ENCODE results near the gene CAMKK2.
"Not testable (repeated sequence)": the region's sequence is repeated elsewhere in the genome, so short reads cannot be mapped to it uniquely, and the experiment has no call there.

CAMKK2 gene

DNA sequence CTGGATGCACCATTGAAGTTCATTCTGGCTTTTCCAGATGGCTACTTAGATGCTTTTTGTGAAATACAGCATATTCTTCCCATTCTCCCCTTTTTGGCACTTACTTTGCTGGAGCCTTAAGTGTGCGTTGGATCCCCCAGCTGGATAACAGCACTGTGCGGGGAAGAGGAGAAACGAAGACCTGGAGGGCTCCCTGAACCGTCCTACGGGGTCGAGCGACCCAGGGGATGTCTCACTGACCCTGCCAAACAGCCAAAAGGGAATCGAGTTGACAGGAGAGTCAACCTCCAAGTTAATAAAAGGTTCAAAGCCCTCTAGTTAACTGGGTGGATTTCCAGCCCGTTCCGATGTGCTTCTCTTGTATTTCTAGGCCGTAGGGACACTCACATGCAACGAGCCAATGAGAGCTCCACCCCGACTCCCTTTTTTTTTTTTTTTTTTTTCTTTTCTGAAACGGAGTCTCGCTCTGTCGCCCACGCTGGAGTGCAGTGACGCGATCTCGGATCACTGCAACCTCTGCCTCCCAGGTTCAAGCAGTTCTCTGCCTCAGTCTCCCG lies 1.0 kb upstream of the CAMKK2 start:
- no peak for DNase-seq

DNA sequence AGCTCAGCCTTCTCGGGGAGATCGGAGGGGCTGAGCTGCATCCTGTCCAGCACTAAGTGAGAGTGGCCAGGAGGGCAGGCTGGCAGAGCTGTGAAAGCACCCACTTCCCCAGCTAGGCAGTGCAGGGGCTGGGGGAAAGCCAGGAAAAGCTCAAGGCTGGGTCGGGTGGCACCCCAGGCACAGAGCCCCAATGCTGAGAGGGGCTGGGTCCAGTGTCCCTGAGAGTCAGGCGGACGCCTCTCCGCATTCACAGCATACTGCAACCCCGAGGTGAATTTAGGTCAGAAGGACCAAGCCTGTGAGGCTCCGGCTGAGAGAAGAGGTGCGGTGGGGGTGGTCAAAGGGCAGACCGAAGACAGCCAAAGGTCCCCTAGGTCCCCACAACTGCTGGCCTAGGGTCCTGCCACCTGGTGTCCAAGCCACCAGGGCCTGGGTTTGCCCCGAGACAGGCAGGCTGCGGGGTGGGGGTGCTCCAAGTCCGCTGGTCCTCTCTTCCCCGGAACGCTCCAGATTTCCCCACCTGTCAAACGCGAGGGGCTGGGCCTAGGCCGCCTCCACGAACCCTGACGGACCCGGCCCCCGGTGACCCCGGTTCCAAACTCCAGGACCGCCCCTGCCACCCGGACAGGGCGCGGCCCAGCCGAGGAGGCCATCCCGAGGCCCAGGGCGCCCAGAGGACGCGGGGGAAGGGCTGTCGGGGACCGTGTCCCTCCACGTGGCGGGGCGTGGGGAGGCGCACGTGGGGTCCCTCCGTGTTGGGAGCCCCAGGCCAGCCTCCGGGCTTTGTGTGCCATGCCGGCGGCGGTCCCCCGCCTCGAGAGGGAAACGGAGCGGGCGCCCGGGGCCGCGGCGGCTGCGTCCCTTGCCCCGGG lies 527 bp downstream of the CAMKK2 start:
- no peak for DNase-seq

DNA sequence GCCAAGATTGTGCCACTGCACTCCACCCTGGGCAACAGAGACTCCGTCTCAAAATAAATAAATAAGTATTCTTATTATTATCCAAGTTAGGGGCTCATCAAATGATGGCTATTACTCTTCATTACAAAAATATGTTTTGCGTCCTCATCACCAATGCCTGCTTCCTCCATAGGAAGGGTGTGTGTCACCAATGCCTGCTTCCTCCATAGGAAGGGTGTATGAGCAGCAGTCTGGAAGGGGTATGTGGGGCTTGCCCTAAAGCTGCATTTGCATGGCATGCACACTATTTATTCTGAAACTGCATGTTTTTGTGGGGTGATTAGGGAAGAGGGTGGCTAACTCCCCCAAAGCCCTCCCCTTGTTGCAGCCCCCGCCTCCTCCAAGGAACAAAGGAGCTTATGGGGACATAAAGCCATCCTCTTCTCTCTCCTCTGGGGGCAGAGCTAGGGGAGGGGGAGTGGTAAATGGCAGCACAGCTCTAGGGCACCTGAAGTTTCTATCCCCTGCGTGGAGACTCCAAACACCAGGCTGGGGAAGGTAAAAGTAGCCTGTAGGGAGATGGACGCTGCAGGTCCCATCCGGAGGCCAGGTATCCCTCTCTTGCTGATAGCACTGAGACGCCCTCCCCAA lies 1.3 kb downstream of the CAMKK2 start:
- DNase-seq, result no peak

DNA sequence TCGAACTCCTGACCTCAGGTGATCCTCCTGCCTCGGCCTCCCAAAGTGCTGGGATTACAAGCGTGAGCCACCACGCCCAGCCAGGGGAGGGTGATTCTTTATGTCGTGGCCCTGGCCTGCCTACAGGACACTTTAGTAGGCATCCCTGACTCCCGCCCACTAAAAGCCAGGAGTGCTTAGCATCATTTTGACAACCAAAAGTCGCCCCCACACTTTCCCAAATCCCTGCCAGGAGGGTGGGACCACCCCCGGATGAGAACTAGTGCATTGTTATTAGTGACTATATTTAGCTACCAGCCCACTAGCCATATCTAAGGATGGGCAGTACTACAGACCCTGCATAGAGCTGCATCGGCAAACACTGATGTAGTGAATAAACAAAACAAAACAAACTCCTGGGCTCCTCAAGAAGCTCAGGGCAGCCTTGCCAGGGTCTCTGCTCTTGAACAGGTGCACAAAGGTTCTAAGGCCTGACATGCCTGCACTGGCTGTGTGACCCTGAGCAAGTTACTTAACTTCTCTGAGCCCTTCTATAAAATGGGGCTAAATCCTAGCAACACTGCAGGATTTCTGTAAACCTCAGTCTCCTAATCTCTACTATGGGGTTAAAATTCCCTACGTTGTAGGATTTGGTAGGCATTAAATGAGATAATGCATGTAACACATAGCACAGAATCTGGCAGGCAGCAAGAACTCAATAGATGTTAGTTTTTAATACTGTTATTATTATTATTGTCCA lies 2.2 kb downstream of the CAMKK2 start:
- DNase-seq, result no peak

DNA sequence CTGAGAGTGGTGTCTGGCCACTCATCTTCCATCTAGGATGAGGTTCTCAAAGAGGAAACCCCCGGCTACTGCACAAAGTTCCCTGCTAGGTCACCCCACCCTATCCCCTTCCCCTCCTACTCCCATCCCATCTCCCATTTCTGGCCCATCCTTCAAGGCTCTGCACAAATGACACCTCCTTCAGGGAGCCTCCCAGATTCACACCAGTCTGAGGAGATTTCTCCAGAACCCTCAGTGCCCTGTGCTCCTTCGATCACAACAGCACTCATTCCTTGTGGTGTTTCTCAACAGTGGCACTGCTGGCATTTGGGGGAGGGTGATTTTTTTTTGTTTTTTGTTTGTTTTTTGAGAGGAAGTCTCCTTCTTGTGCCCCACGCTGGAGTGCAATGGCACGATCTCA lies 2.9 kb downstream of the CAMKK2 start:
- DNase-seq, result no peak

DNA sequence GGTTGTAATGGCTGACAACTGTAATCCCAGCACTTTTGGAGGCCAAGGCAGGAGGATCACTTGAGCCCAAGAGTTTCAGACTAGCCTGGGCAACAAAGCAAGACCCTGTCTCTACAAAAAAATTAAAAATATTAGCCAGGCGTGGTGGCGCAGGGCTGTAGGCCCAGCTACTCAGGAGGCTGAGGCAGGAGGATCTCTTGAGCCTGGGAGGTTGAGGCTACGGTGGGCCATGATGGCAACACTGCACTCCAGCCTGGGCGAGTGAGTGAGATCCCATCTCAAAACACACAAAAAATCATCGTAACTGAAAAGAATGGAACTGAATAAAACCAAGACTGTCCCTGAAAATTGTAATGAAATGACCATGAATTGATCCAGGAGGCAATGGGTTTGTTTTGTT lies 6.1 kb downstream of the CAMKK2 start:
- DNase-seq, result no peak

DNA sequence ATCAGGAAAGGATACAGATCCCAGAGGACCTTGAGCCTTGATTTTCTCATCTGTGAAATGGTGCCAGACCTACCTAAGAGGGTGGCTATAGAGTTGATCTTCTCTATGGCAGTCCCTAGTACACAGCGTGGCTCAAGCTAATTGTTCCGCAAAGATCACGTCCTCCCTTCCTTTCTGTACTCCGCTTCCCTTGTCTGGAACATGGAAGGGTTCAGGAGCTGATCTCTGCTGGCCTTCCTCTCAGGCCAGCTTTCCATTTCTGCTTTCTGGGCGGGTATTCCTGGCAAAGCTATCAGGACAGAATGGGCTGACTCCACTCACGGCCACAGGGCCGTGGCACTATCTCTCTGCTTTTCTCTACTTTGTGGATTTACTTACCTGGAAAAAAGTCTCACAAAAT lies 6.5 kb downstream of the CAMKK2 start:
- no peak for DNase-seq

DNA sequence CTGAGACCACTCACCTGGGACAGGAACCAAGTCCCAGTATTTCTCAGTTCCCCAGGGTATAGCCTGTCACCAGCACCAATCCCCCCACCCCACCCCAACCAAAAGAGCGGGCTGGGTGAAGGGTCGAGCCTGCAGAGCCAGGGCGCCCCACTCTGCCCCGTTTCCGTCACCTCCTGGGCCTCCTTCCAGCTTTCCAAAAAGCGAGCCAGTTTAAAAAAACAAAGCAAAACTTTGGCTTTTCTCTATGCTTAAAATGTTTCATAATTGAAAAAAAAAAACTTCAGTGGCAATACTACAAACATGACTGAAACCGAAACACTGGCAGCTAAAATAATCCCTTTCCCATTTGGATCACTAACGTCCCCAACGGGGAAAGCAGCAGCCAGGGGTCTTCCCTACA lies 7.5 kb downstream of the CAMKK2 start:
- DNase-seq, result no peak

DNA sequence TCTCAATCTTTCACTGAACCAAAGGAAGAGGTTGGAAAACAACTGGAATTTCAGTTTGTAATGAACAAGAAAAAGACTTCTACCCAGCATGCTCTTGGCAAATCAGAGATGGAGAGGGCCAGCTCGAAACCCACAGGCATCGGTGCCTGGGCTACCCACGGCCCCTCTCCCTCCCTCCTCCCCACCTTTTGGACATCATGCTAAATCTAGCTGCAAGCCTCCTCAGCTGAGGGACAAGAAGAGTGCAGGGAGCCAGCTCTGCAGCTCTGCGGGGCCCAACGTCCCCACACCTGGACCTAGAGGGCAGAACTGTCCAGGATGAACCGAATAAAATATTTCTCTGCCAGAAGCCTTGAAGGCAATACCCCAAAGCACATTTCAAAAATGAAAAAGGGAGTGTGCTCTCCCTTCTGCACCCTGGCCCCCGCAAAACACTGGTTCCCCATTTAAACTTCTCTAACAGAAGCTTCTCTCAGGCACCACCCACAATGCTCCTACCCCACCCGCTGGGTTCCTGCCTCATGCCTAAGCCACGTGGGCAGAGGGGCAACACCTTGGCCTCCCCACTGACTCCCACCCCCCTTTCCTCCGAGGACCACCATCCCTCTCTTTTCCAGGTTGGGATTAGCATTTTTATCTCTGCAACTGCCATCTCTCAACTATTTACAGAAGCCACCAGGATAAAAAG lies 8.2 kb downstream of the CAMKK2 start:
- no peak for DNase-seq

DNA sequence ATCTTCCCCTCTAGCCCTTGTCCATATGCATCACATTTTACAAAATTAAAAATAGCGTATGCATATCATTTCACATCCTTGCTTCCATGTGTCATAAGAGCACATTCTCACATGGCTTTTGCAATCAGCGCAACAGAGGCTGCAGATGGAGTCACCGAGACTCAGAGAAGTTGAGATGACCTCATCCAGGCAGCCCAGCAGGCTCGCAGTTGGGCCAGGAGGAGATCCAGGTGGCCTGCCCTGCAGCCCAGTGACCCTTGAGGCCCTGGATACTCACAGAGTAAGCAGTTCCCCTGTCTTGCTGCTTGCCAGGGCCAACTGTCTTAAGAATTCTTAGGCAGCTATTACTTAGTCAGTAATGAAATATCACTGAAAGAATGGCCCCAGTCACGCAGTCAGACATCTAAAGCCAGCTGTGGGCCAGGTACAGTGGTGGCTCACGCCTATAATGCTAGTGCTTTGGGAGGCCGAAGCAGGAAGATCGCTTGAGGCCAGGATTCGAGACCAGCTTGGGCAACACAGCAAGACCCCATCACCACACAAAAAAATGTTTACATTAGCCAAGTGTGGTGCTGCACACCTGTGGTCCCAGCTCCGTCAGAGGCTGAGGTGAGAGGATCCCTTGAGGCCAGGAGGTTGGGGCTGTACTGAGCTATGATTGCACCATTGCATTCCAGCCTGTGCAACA lies 9.1 kb downstream of the CAMKK2 start:
- no peak for DNase-seq

DNA sequence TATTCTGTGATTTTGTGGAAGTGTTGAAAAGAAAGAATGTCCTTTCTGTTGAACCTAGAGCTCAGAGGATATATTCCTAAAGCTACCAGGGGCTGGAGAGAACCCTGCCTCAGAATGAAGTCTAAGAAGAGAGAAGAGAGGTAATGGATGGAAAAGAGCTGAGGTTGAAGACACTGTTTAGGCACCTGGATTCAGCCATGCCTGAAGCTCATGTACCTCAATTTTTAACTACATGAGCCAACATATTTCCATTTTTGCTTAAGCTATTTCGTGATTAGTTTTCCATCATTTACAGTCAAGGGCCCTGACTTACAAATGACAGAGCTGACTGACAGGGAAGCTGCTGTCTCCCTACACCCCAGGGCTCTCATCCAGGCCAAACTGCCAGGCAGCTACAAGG lies 10.7 kb downstream of the CAMKK2 start:
- no peak for DNase-seq

DNA sequence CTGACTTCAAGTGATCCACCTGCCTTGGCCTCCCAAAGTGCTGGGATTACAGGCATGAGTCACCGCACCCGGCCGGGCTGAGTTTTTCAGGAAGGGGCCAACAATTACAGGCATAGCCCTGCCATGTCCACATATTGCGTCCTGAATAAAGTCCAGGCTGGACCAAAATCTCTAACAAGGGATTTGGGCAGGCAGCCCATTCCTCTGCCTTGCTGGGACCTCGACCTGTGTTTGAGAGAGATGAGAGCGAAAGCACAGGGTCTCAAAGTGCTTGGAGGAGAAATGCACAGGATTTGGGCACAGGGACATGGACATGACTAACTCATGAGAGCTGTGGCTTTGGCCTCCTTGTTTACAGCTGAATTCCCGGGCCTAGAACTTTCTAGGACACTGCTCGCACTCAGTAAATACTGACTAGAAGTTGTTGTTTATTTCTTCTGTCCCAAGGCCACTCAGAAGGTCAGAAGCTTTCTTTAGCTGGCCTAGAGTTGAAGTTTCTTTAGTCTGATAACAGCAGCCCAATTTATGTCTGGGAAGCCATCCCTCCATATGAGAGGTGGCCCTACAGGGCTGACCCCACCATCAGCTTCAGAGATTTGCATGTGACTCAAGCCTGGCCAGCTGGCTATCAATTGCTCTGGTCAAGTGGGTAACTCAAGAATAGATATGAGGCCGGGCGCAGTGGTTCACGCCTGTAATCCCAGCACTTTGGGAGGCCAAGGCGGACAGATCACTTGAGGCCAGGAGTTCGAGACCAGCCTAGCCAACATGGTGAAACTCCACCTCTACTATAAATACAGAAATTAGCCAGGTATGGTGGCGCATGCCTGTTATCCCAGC lies 11.7 kb downstream of the CAMKK2 start:
- DNase-seq, result no peak

DNA sequence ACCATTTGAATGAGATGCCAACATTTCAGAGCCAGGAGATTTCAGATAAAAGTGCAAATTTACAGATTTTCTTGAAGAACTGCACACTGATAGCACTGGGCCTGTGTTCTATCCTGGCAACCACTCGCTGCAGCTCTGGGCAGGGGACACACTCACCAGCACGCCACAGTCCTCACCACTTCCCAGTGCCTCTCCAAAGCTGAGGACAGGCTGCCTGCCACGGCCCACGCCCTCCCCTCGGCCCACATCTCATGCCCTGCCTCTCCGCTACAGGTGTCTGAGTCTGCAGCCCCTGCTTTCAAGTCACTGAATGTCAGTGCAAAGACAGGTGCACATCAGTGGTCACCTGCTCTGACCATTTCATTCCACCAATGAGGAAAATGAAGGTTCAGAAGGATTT lies 12.7 kb downstream of the CAMKK2 start:
- DNase-seq, result no peak

DNA sequence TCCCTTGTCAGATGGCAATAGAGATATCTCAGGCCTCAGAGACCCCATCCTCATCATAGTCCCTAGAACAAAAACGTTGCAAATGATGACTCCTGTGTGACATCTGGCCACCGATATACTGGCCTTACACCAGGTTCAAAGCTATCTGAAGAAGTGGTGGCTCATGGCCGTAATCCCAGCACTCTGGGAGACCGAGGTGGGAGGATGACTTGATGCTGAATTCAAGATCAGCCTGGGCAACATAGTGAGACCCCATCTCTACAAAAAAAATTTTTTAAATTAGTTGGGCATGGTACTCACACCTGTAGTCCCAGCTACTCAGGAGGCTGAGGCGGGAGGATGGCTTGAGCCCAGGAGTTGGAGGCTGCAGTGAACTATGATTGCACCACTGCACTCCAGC lies 13.1 kb downstream of the CAMKK2 start:
- DNase-seq, result no peak

DNA sequence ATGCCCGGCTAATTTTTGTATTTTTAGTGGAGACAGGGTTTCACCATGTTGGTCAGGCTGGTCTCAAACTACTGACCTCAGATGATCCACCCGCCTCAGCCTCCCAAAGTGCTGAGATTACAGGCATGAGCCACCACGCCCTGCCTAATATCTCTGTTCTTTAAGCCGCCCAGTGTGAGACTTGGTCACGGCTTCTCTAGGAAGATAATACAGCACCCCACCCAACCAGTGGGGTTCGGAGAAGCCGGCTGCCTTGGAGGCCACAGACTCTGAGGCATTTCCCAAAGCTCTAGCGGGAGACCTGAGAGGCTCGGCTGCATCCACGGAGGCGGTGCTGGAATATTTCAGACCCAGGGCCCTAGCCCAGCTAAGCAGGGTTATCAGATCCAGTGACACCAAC lies 13.6 kb downstream of the CAMKK2 start:
- not testable (repeated sequence) for DNase-seq

DNA sequence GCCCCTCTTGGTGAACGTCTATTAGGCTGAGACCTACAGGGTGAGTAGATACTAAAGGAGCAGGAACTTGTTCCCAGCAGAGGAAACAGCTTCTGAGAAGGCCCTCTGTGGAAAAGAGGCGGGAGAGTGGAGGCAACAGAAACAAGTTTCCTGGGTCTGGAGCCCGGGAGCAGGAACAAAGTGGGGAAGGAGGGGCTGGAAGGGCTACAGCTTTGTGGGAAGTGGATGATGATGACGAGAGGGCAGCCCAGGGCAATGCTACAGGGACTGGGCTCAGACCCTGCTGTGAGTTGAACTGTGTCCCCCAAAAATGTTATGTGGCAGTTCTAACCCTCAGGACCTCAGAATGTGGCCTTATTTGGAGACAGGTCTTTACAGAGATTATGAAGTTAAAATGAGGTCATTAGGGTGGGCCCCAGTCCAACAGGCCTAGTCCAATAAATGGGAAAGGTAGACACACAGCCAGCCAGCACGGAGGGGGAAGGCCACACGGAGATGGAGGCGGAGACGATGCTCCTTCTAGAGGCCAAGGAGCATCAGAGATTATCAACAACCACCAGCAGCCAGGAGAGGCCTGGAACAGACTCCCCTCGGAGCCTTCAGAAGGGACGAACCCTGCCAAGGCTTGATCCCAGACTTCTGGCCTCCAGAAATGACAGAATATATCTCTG lies 14.3 kb downstream of the CAMKK2 start:
- no peak for DNase-seq

DNA sequence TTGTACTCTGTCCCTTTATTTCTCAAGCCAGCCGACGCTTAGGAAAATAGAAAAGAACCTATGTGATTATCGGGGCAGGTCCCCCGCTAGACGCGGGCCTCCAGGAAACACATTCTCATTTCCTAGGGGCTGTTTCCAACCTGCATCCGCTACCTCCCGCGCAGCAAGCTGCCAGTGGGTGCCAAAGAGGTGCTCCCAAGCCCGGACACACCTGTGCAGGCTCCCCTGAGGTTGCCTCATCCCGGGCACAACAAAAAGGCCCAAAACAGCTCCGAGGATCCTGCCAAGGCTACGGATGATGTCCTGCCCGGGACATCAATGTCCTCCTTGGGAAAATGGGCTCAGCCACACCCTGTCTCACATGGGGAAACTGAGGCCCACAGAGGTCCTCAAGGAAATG lies 15.4 kb downstream of the CAMKK2 start:
- not testable (repeated sequence) for DNase-seq

DNA sequence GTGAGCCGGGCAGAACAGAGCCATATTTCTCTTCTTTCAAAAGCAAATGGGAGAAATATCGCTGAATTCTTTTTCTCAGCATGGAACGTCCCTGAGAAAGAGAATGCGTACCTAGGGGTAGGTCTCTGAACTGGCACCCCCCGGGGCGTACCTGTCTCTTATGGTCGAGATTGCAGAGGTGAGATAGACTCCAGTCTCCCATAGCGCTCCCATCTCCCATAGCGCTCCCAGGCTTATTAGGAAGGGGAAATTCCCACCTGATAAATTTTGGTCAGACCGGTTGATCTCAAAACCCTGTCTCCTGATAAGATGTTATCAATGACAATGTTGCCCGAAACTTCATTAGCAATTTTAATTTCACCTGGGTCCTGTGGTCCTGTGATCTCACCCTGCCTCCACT lies 16.0 kb downstream of the CAMKK2 start:
- DNase-seq, result not testable (repeated sequence)

DNA sequence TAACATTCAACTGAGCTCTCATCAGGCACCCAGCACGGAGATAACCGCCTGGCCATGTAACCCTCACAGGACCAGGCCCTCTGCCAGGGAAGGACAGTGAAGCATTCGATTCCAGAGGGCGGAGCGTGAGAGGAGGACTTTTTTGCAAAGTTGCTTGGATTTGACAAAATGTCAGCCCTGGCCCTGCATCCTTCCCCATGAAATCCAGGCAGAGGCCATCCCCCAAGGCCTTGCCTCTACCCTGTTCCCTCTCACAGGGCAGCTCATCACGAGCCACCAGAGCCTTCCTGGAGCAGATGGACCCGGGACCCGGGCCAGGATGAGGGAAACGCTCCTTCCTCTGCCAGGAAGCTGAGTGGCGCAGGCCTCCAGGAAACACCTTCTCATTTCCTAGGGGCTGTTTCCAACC lies 17.0 kb downstream of the CAMKK2 start:
- no peak for DNase-seq

DNA sequence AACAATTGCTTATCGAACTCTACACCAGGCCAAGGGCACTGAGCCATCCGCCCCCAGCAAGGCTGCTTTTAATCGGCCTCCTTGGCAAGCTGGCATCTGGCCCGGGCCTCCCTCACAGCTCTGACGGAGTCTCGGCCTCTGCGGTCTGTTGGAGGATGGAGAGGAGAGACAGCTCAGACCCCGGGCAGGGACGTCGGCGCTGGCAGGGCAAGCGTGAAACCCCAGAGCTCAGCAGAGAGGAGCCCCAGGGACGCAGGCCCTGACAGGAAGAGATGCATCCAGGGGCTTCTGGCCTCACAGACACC lies 17.5 kb downstream of the CAMKK2 start:
- no peak for DNase-seq
